8988T (cell line): ENCODE data around the gene GSTO2.
A peak's percentile ranks its signal among the peaks of the same experiment; 100 is the strongest.

Experiments
- DNase-seq: peaks from one replicate; pipeline ENCODE4 v3.0.0; 2011

The GSTO2 gene

GRCh38 chr10:104309980-104310978 lies 41.3 kb downstream of the GSTO2 start:
- DNase-seq = no peak

DNA sequence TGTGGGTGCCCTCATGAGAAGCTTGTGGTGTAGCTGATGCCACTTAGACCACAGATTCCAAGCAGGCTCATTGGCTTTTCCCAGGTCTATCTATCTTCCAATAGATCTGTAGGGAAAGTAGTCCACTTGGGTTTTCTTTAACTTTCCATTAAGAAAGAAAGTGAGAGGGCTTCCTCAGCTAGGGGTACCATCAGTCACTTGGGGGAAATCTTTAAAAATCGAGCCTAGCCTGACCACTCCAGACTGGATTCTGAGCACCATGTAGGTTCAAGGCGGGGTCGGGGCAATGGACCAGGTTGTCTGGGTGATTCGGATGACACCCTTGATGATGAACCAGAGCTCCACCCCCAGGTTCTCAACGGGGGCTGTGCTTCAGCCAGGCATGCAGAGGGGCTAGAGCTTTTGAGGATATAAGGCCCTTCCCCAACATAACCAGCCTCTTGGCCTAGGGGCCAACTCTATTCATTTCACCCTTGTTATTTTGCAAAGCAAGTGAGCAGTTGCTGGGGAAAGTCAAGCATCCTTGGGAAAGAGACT lies 42.3 kb downstream of the GSTO2 start:
- DNase-seq = no peak

GRCh38 chr10:104314591-104315485 lies 45.9 kb downstream of the GSTO2 start:
- DNase-seq = no peak

- DNase-seq = no peak
Observed at GRCh38 chr10:104315486-104315921, 46.5 kb downstream of the GSTO2 start.

GRCh38 chr10:104316321-104317099 lies 47.5 kb downstream of the GSTO2 start:
- no peak for DNase-seq

DNA sequence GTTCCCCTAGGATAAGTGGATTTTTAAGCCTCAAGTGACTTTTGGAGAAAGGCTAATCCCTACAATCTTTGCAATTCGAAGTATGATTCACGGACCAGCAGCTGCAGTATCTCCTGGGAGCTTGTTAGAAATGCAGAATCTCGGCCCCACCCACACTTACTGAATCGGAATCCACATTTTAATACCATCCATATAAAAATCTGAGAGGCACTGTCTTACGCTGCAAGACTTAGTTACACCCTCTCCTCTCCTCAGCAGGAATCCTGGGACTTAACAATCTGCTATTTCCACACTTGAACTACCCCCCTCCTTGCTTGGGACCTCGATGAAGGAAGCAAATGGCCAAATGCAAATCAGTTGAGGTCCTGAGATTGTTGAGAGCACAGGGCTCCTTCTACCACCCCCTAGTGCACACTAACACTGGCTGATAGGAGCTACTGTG lies 48.3 kb downstream of the GSTO2 start:
- no peak for DNase-seq

- DNase-seq = no peak
Observed at GRCh38 chr10:104317726-104318299, 48.8 kb downstream of the GSTO2 start.

DNA sequence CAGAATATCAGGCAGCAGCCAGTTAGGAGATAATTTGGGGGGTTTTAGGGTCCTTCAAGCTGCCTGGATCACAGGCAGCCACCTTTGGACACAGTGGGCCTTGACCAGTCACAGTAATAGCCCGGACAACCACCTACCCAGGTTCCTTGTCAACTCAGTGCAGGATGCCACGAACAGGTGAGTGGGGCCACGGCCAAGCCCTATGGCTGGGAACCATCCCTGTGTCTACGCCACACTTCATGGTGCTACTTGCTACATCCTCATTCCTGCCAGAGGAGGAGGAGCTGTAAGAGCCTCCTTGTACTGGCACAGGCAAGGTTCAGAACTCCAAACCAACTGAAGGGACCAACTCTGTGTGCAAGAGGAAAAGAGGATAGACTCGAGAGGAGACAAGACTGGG lies 49.3 kb downstream of the GSTO2 start:
- no peak for DNase-seq

DNA sequence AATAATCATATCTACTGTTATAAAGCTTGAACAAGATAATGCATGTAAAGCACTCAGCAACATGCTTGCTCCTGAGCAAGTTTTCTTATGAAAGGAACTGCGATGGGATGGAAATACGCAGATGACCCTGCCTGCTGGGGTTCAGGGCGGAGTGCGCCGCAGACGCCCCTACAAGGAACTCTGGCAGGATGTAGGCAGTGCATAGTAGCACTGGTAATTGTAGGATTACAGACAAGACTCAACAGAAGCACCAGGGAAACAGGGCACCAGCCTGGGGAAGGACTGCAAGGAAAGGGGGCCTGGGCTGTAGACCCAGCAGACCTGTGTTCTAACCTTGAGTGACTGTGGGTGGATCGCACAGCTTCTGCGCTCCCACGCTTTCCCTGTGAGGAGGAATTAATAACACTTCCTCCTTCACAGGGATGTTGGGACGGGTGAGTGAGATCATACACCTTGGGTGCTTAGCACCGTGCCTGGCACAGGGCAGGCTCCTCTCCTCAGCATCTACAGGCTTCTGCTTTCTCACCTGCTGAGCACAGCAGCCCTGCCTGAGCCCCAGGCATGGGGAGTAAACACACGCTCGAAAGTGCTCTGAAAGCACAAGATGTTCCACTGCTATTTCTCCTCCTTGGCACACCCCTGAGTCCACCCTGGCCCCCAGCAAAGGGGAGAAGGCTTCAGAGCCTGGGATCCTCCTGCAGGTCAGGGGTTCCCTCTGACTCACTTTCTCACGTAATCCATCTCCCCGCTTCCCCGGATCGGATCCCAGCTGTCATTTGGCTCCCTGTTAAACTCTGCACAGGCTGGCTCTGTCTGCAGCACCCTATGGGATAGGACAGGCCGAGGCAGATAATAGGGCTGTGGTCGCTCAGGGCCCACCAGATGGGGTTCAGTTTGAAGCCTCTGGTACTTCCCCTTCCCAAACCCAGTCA lies 50.1 kb downstream of the GSTO2 start:
- no peak for DNase-seq

DNA sequence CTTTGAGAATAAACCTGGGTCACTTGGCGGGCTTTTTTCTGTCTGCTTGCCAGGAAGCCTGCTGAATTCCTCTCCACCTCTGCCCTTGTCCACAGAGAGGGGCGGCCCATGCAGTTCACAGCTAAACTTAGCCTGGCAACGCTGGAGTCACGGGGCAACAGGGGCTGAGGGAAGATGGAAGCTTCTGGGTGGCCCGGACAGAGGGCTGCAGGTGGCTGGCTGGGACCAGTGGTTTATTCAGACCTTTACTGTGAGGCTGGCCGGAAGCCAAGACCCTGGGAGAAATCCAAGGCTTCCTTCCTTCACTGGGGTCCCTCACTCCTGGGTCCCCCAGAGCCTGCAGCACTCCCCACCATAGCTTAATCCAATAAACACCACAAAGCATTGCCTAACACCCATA lies 52.2 kb downstream of the GSTO2 start:
- DNase-seq = no peak

- DNase-seq = peak; percentile 7
Observed at GRCh38 chr10:104321725-104322415, 52.9 kb downstream of the GSTO2 start.

GRCh38 chr10:104322416-104322782 lies 53.4 kb downstream of the GSTO2 start:
- DNase-seq = peak; percentile 7

GRCh38 chr10:104323085-104323484 lies 54.1 kb downstream of the GSTO2 start:
- DNase-seq = peak; percentile 1

DNA sequence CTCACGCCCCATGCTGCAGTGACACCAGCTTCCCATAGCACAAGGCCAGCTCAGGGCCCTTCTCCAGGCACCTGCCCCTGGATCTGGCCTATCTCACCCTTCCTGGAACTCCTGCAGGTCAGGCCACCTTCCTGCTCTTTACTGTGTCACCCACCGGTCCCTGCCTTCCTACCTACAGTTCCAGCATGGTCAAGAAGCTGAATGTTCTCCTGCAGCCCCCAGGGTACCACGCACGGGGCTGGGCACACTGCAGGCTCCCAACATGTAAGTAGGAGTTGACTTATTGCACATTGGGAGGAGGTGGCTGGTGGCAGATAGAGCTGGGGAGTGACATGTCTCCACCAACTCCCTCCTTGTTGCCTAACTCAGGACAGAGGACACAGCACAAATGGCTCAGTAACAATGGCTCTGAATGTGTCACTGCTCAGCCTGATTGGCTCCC lies 54.8 kb downstream of the GSTO2 start:
- no peak for DNase-seq

DNA sequence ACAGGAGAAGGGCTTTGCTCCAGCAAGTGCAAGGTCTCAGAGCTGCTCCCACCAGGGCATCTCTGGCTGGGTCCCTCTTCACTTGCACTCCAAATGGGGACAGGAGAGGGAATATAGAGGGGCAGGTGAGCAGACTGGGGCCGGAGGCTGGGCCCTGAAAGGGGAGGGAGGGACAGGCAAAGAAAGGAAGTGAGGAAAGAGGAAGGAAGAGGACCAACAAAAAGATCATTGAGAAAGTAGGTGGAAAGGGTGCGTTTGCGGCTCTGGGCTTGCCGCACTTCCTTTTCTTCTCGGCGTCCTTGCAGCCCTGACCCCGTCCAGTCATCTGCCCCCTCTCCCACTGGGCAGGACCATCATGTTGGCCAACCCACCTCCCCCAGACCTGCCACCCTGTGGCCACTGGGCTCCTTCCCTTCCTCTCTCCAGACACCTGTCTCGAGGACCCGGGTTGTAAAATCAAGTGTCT lies 55.3 kb downstream of the GSTO2 start:
- DNase-seq = no peak

- no peak for DNase-seq
Observed at GRCh38 chr10:104324931-104325330, 55.9 kb downstream of the GSTO2 start.

- DNase-seq = no peak
Observed at GRCh38 chr10:104325436-104326435, 56.8 kb downstream of the GSTO2 start.

- DNase-seq = no peak
Observed at GRCh38 chr10:104326991-104327610, 58.1 kb downstream of the GSTO2 start.
